ENCODE data around the gene MYBL2.
A peak's percentile ranks its signal among the peaks of the same experiment; 100 is the strongest.

The MYBL2 gene

GRCh38 chr20:43658069-43658722 is 8.7 kb upstream of the MYBL2 start:
- H3K9ac ChIP-seq, result peak overlapping the region in 10 of 11 experiments; percentile 72 to 84 (median 80); a peak in 19 of 22 replicates
- TF ChIP-seq Cebpa-rat (IDR thresholded peaks at IDR 0.05), result no peak
- peak overlapping the region; percentile 76 to 98 (median 88) for H3K4me2 ChIP-seq
- H3K36me3 ChIP-seq, result no peaks in the 10 kb centered on the region
- peak overlapping the region; percentile 65 to 89 (median 76) for H3K4me3 ChIP-seq
- no peaks in the 10 kb centered on the region for H3K9me3 ChIP-seq (replicated peaks in 1 of 11)
- H3K27me3 ChIP-seq, result no peaks in the 10 kb centered on the region
- peaks cover 3 to 19% (median 12%) of the 10 kb centered on the region in 10 experiments; a peak in 18 of 20 replicates for H3K4me1 ChIP-seq
- no peaks in the 10 kb centered on the region for H4K20me1 ChIP-seq
- H3K27ac ChIP-seq, result peak overlapping the region in 9 of 11 experiments; percentile 61 to 80 (median 67); a peak in 15 of 22 replicates

DNA sequence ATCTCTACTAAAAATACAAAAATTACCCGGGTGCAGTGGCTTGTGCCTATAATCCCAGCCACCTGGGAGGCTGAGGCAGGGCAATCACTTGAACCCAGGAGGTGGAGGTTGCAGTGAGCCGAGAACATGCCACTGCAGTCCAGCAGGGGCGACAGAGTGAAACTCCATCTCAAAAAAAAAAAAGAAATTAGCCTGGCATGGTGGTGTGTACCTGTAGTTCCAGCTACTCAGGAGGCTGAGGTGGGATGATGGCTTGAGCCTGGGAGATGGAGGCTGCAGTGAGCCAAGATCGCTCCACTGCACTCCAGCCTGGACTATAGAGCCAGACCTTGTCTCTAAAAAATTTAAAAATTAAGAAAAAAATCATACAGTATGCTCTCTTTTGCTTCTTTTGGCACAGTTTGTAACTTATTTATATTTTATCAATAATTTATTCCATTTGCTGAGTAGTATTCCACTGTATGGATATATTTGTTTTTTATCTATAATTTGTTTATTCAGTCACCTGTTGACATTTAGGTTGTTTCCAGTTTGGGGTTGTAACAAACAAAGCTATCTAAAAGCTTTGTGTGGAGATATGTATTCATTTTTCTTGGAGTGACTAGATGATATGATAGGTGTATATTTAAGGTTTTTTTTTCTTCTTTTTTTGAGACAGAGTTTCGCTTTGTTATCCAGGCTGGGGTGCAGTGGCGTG is 8.0 kb upstream of the MYBL2 start:
- Histone ChIP-seq H3K27me3 (no peaks in the 10 kb centered on the region), H3K9me3 (replicated peaks in 1 of 11) (no peaks in the 10 kb centered on the region), H3K4me2 (peak overlapping the region in 6 of 11 experiments; percentile 76 to 93 (median 84); a peak in 9 of 22 replicates), H3K9ac (no peak overlapping the region), H4K20me1 (no peaks in the 10 kb centered on the region), H3K27ac (no peak overlapping the region), H3K36me3 (no peaks in the 10 kb centered on the region), H3K4me3 (no peak overlapping the region), H3K4me1 (peaks cover 3 to 19% (median 12%) of the 10 kb centered on the region in 10 experiments; a peak in 18 of 20 replicates)
- TF ChIP-seq Cebpa-rat (IDR thresholded peaks at IDR 0.05), result no peak

GRCh38 chr20:43662943-43663655 is 3.8 kb upstream of the MYBL2 start:
- Histone ChIP-seq H3K9me3 (replicated peaks in 1 of 11) (no peaks in the 10 kb centered on the region), H3K27me3 (peaks cover 0 to 14% (median 0%) of the 10 kb centered on the region in 11 experiments; a peak in 3 of 22 replicates), H3K4me1 (peaks cover 9 to 21% (median 18%) of the 10 kb centered on the region in 10 experiments), H3K36me3 (no peaks in the 10 kb centered on the region), H3K27ac (no peak overlapping the region), H3K4me2 (no peak overlapping the region), H4K20me1 (peaks cover 0 to 8% (median 0%) of the 10 kb centered on the region in 11 experiments; a peak in 10 of 22 replicates), H3K4me3 (no peak overlapping the region), H3K9ac (no peak overlapping the region)
- no peak for TF ChIP-seq Cebpa-rat (IDR thresholded peaks at IDR 0.05)

GRCh38 chr20:43665466-43666176 is 1.3 kb upstream of the MYBL2 start:
- peaks cover 20 to 34% (median 29%) of the 10 kb centered on the region in 10 experiments for H3K4me1 ChIP-seq

GRCh38 chr20:43667341-43668132 is 623 bp downstream of the MYBL2 start:
- Histone ChIP-seq H3K36me3 (peaks cover 0 to 42% (median 31%) of the 10 kb centered on the region in 11 experiments; a peak in 14 of 22 replicates), H3K4me1 (peaks cover 20 to 34% (median 29%) of the 10 kb centered on the region in 10 experiments), H3K4me2 (peak overlapping the region; percentile 93 to 100 (median 98)), H3K9me3 (replicated peaks in 1 of 11) (no peaks in the 10 kb centered on the region), H3K27me3 (peaks cover 0 to 14% (median 0%) of the 10 kb centered on the region in 11 experiments; a peak in 3 of 22 replicates), H3K4me3 (peak overlapping the region; percentile 56 to 74 (median 69)), H3K9ac (peak overlapping the region; percentile 49 to 90 (median 85); a peak in 20 of 22 replicates), H3K27ac (peak overlapping the region in 9 of 11 experiments; percentile 64 to 93 (median 89); a peak in 18 of 22 replicates), H4K20me1 (peaks cover 0 to 51% (median 37%) of the 10 kb centered on the region in 11 experiments; a peak in 15 of 22 replicates)
- TF ChIP-seq Cebpa-rat (IDR thresholded peaks at IDR 0.05), result no peak

More at GRCh38 chr20:43665466-43666176, 1.3 kb upstream of the MYBL2 start:
- Histone ChIP-seq H3K27ac (no peak overlapping the region), H3K27me3 (peaks cover 0 to 14% (median 0%) of the 10 kb centered on the region in 11 experiments; a peak in 3 of 22 replicates), H3K4me2 (no peak overlapping the region), H3K4me3 (no peak overlapping the region), H3K9ac (no peak overlapping the region), H3K9me3 (replicated peaks in 1 of 11) (no peaks in the 10 kb centered on the region), H3K36me3 (peaks cover 0 to 23% (median 13%) of the 10 kb centered on the region in 11 experiments; a peak in 13 of 22 replicates), H4K20me1 (peaks cover 0 to 34% (median 24%) of the 10 kb centered on the region in 11 experiments; a peak in 15 of 22 replicates)
- TF ChIP-seq Cebpa-rat (IDR thresholded peaks at IDR 0.05), result no peak

- H3K4me1 ChIP-seq, result peaks cover 20 to 34% (median 29%) of the 10 kb centered on the region in 10 experiments
- H3K9ac ChIP-seq, result no peak overlapping the region; a peak in 2 of 22 replicates
- H3K4me3 ChIP-seq, result no peak overlapping the region
- peaks cover 0 to 14% (median 0%) of the 10 kb centered on the region in 11 experiments; a peak in 3 of 22 replicates for H3K27me3 ChIP-seq
- H3K4me2 ChIP-seq, result peak overlapping the region; percentile 8 to 100 (median 96); a peak in 16 of 22 replicates
- no peak for TF ChIP-seq Cebpa-rat (IDR thresholded peaks at IDR 0.05)
- H4K20me1 ChIP-seq, result peaks cover 0 to 63% (median 39%) of the 10 kb centered on the region in 11 experiments; a peak in 15 of 22 replicates
- H3K36me3 ChIP-seq, result peaks cover 0 to 60% (median 49%) of the 10 kb centered on the region in 11 experiments; a peak in 19 of 22 replicates
- no peaks in the 10 kb centered on the region for H3K9me3 ChIP-seq (replicated peaks in 1 of 11)
- H3K27ac ChIP-seq, result no peak overlapping the region
These were observed 2.4 kb downstream of the MYBL2 start for GRCh38 chr20:43669332-43669731.

DNA sequence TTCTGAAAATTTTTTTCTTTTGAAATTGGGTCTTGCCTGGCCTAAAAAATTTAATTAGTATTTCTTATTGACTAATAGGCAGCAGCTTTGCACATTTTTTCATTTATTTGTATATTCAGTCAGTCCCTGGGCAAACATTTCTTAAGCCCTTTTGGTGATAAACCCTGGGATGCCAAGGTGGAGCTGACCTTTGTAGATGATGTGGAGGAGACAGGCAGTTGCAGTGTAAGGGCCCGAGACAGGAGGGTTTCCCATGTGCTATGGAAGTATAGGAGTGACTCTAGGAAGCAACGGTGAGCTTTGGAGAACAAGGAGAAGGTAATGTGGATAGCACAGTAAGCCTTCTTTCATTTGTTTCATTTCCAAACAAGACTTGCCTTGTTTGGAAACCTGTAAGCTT is 3.5 kb downstream of the MYBL2 start:
- Histone ChIP-seq H3K36me3 (peaks cover 0 to 71% (median 60%) of the 10 kb centered on the region in 11 experiments; a peak in 19 of 22 replicates), H4K20me1 (peaks cover 0 to 72% (median 46%) of the 10 kb centered on the region in 11 experiments; a peak in 15 of 22 replicates), H3K27me3 (peaks cover 0 to 14% (median 0%) of the 10 kb centered on the region in 11 experiments; a peak in 3 of 22 replicates), H3K27ac (no peak overlapping the region), H3K4me1 (peaks cover 20 to 34% (median 29%) of the 10 kb centered on the region in 10 experiments), H3K4me2 (no peak overlapping the region), H3K9ac (no peak overlapping the region), H3K4me3 (no peak overlapping the region), H3K9me3 (replicated peaks in 1 of 11) (no peaks in the 10 kb centered on the region)
- no peak for TF ChIP-seq Cebpa-rat (IDR thresholded peaks at IDR 0.05)

Measured in BLaER1 treated with 17β-estradiol and CSF1 and Interleukin-3, amounts not matched to agents 10 nM and 100 nM (cell line).